WTC11 (cell line): ENCODE data around the gene TPSAB1.
"Not testable (repeated sequence)": the region's sequence is repeated elsewhere in the genome, so short reads cannot be mapped to it uniquely, and the experiment has no call there.

Experiments used
- JUN ChIP-seq: sonication (generic); formaldehyde crosslinking; IDR thresholded peaks from 2 replicates; pipeline ENCODE4 v1.8.0; 2023; ENCODE audit warnings: mild to moderate bottlenecking, missing genetic modification reagents
- MAX ChIP-seq: sonication (generic); formaldehyde crosslinking; IDR thresholded peaks from 2 replicates; pipeline ENCODE4 v1.8.0; 2022; ENCODE audit warnings: mild to moderate bottlenecking, missing genetic modification reagents

GRCh38 chr16:1243907-1244850, 3.7 kb downstream of the TPSAB1 start:
- not testable (repeated sequence) for TF ChIP-seq MAX, JUN (CRISPR knock-in tag)
